Esophagus muscularis mucosa (tissue), 4 donors: Measurements from ENCODE around the gene ZNF197. TPM values are rescaled to one million over a fixed set of nuclear protein-coding genes. Genes with fewer than 3 reads are reported as not detected.

Experiments
- DNase-seq: peaks from one replicate; pipeline ENCODE4 v3.0.0-alpha.2; 2017; ENCODE audit errors: extremely low spot score
- H3K27ac ChIP-seq, 4 donors: fragments of 200-600 bp; sonication (generic); replicated peaks in 1 of 4; 1 replicate in 3 of 4; 2 replicates in 1 of 4; pipeline ENCODE4 v1.5.1; 2016 to 2019; ENCODE audit warnings: mild to moderate bottlenecking in 1 of 4
- H3K27me3 ChIP-seq, 4 donors: fragments of 200-600 bp; sonication (generic); one replicate each; pipeline versions ENCODE4 v1.5.1 to v1.6.0; 2016 to 2019
- H3K36me3 ChIP-seq, 4 donors: fragments of 200-600 bp; sonication (generic); one replicate each; pipeline ENCODE4 v1.5.1; 2016 to 2019
- H3K4me1 ChIP-seq, 4 donors: fragments of 200-600 bp; sonication (generic); one replicate each; pipeline ENCODE4 v1.5.1; 2016 to 2019
- H3K4me3 ChIP-seq, 4 donors: fragments of 200-600 bp; sonication (generic); 1 replicate in 2 of 4; 2 replicates in 2 of 4; pipeline ENCODE4 v1.5.1; 2016 to 2019; ENCODE audit warnings: mild to moderate bottlenecking in 4 of 4, moderate library complexity in 1 of 4
- H3K9me3 ChIP-seq, 4 donors: fragments of 200-600 bp; sonication (generic); 1 replicate in 3 of 4; 2 replicates in 1 of 4; pipeline ENCODE4 v1.5.1; 2016 to 2019
- EP300 ChIP-seq: sonication (generic); formaldehyde crosslinking; IDR thresholded peaks from one replicate; pipeline ENCODE4 v1.6.1; 2017; ENCODE audit warnings: antibody characterized with exemption
- POLR2AphosphoS5 ChIP-seq, 2 donors: sonication (generic); formaldehyde crosslinking; IDR thresholded peaks; one replicate each; pipeline ENCODE4 v1.6.1; 2017; ENCODE audit warnings: antibody characterized with exemption in 2 of 2
- WGBS: methylation state at CpG from one replicate; pipeline ENCODE4 v1.1.5; 2018; 5-methylcytosine and 5-hydroxymethylcytosine counted together
- intact Hi-C: fragments of 100-400 bp; cut with DNase I; formaldehyde crosslinking; loops from one replicate; pipeline ENCODE4 v1.15.1; 2023
- total RNA-seq, 4 donors: library from RNA; depleted of rRNA; stranded (reverse); fragments of >200 nt; gene quantifications; one replicate each; pipeline versions ENCODE4 v1.1.0 to v1.2.1, GENCODE V29; 2016
- TF ChIP-seq, protein P1 (sequence below), 3 experiments: fragments of 200-600 bp in 2 of 3; fragments of 450-650 bp in 1 of 3; sonication (generic) in 2 of 3; IDR thresholded peaks; one replicate each; pipeline ENCODE4 v1.5.1; 2017 to 2019; ENCODE audit warnings: antibody characterized with exemption in 3 of 3, mild to moderate bottlenecking in 2 of 3, moderate library complexity in 1 of 3

The ZNF197 gene
- total RNA-seq, 4 donors from 2014 or later = 16.3 to 22.8 (median 16.6) TPM

GRCh38 chr3:44685128-44685800 lies 60.4 kb downstream of the ZNF197 start:
- Histone ChIP-seq H3K27ac (peak overlapping the region; percentile 54 to 75 (median 68)), H3K4me1 (peaks cover 8 to 19% (median 12%) of the 10 kb centered on the region in 4 donors), H3K4me3 (peak overlapping the region; percentile 68 to 89 (median 78)), H3K9me3 (peaks cover 0 to 3% (median 0%) of the 10 kb centered on the region in 4 donors), H3K27me3 (peaks cover 0 to 15% (median 0%) of the 10 kb centered on the region in 4 donors), H3K36me3 (peaks cover 0 to 7% (median 4%) of the 10 kb centered on the region in 4 donors)
- TF ChIP-seq EP300 (no peak), POLR2AphosphoS5 (IDR thresholded peaks at IDR 0.05) (peak; percentile 43 to 45)
- DNase-seq = no peak
- intact Hi-C loops = no loop called here
- WGBS = 2% methylated on average over 26 of the region's 48 CpGs

DNA sequence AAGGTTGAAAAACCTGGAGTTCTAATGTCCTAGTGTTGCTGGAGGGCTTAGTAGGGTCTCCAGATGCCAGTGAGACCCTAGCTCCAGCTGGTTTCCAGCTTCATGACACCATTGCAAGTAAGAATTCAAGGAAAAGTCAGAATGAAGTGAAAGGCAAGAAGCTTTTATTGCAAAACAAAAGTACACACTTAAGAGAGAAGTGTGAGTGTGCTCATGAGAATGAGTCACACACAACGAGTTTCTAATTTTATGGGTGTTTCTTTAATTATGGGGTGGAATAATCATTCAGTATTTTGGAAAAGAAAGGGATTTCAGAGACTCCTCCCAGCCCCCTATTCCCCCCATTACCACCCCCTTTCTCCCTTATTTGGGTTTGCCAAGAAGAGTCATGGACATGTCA lies 63.1 kb downstream of the ZNF197 start:
- 72% methylated on average over 1 of the region's 1 CpG for WGBS
- intact Hi-C loops = no loop called here
- H3K4me3 ChIP-seq = no peak overlapping the region
- H3K36me3 ChIP-seq = peaks cover 0 to 7% (median 3%) of the 10 kb centered on the region in 4 donors
- peaks cover 0 to 2% (median 0%) of the 10 kb centered on the region in 4 donors for H3K9me3 ChIP-seq
- peaks cover 0 to 24% (median 0%) of the 10 kb centered on the region in 4 donors for H3K27me3 ChIP-seq
- no peak for DNase-seq
- TF ChIP-seq, protein P1, sequence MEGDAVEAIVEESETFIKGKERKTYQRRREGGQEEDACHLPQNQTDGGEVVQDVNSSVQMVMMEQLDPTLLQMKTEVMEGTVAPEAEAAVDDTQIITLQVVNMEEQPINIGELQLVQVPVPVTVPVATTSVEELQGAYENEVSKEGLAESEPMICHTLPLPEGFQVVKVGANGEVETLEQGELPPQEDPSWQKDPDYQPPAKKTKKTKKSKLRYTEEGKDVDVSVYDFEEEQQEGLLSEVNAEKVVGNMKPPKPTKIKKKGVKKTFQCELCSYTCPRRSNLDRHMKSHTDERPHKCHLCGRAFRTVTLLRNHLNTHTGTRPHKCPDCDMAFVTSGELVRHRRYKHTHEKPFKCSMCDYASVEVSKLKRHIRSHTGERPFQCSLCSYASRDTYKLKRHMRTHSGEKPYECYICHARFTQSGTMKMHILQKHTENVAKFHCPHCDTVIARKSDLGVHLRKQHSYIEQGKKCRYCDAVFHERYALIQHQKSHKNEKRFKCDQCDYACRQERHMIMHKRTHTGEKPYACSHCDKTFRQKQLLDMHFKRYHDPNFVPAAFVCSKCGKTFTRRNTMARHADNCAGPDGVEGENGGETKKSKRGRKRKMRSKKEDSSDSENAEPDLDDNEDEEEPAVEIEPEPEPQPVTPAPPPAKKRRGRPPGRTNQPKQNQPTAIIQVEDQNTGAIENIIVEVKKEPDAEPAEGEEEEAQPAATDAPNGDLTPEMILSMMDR (IDR thresholded peaks at IDR 0.05) = no peak
- no peak overlapping the region for H3K27ac ChIP-seq
- peaks cover 8 to 19% (median 12%) of the 10 kb centered on the region in 4 donors for H3K4me1 ChIP-seq

Other genes with a start within 250 kb of the ZNF197 start
- 10 to 100 TPM in 2 of 4 donors, 1 to 10 TPM in 2; 6.5 to 11.9 (median 10.1) TPM for gene ZNF445, start 147.4 kb upstream of the ZNF197 start, total RNA-seq
- gene ZKSCAN7, start 69.8 kb upstream of the ZNF197 start, total RNA-seq = 1 to 10 TPM; 1.8 to 6.6 (median 3.9) TPM
- 1 to 10 TPM; 2.1 to 2.9 (median 2.6) TPM for gene ZNF660, start 40.1 kb upstream of the ZNF197 start, total RNA-seq
- 10 to 100 TPM; 11.1 to 21.2 (median 16.7) TPM for gene ZNF35, start 23.7 kb downstream of the ZNF197 start, total RNA-seq
- gene ZNF502, start 87.6 kb downstream of the ZNF197 start, total RNA-seq = 1 to 10 TPM; 3.2 to 5.8 (median 5.4) TPM
- gene ZNF501, start 104.6 kb downstream of the ZNF197 start, total RNA-seq = 1 to 10 TPM; 5.1 to 9.9 (median 6.9) TPM
- gene KIAA1143, start 136.6 kb downstream of the ZNF197 start, total RNA-seq = 10 to 100 TPM; 26.2 to 33.9 (median 28.2) TPM
- gene KIF15, start 136.8 kb downstream of the ZNF197 start, total RNA-seq = 1 to 10 TPM in 1 of 4 donors, under 1 TPM in 3; 0.26 to 1.2 (median 0.54) TPM
- gene TMEM42, start 236.9 kb downstream of the ZNF197 start, total RNA-seq = 10 to 100 TPM in 3 of 4 donors, 1 to 10 TPM in 1; 6.5 to 15.2 (median 10.8) TPM
- not detected for gene TGM4, start 249.6 kb downstream of the ZNF197 start, total RNA-seq